HG03095 (cell line): ENCODE measurements around the gene UMODL1.
A peak's percentile ranks its signal among the peaks of the same experiment; 100 is the strongest.

Experiments
- ATAC-seq: cut with Tn5 transposase; IDR thresholded peaks from one replicate; pipeline ENCODE4 v1.9.1; 2021; ENCODE audit warnings: moderate library complexity; ENCODE audit not compliant: unreplicated experiment

UMODL1 gene

GRCh38 chr21:42182713-42183371, 111.7 kb downstream of the UMODL1 start:
- no peak for ATAC-seq

GRCh38 chr21:42183374-42184266, 112.5 kb downstream of the UMODL1 start:
- no peak for ATAC-seq

GRCh38 chr21:42186591-42186990, 115.5 kb downstream of the UMODL1 start:
- no peak for ATAC-seq

DNA sequence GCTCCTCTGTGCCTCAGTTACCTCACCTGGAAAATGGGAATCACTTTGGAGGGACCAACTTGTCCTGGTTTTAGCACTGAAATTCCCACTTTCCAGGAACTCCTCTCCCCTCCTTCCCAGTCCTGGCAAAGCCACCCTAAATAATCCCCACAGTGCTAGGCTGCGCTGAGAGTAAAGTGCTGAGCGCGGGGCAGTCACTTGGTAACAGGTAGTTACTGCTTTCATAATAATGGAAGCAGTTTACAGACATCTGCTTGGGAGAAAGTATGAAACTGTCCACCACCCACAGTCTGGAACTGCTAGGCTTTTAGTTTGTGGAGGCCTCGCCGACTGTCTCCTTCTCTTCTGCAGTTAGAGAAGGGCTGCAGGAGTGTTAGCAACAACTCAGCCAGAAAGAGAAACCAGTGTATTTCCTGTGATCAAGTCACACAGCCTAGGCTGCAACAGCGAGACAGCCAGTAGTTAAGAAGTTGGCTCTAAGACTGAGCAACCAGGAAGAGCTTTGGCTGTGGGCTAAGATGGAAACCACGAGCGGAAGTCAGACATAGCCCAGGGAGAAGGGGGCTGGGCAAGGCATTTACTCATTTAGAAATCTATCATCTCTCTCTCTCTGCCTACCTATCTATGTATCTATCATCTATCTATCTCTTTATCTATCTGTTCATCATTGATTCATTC, 117.0 kb downstream of the UMODL1 start:
- ATAC-seq = peak; percentile 98

GRCh38 chr21:42188663-42189062, 117.5 kb downstream of the UMODL1 start:
- ATAC-seq = no peak

- no peak for ATAC-seq
Observed at GRCh38 chr21:42189431-42189830, 118.3 kb downstream of the UMODL1 start.

- no peak for ATAC-seq
Observed at GRCh38 chr21:42189860-42190485, 118.9 kb downstream of the UMODL1 start.

GRCh38 chr21:42190486-42190863, 119.4 kb downstream of the UMODL1 start:
- no peak for ATAC-seq

GRCh38 chr21:42191064-42191463, 119.9 kb downstream of the UMODL1 start:
- no peak for ATAC-seq

- no peak for ATAC-seq
Observed at GRCh38 chr21:42191696-42192595, 120.8 kb downstream of the UMODL1 start.
